ENCODE measurements around the gene FARP2.
"Not testable (repeated sequence)": the region's sequence is repeated elsewhere in the genome, so short reads cannot be mapped to it uniquely, and the experiment has no call there.

FARP2 gene

DNA sequence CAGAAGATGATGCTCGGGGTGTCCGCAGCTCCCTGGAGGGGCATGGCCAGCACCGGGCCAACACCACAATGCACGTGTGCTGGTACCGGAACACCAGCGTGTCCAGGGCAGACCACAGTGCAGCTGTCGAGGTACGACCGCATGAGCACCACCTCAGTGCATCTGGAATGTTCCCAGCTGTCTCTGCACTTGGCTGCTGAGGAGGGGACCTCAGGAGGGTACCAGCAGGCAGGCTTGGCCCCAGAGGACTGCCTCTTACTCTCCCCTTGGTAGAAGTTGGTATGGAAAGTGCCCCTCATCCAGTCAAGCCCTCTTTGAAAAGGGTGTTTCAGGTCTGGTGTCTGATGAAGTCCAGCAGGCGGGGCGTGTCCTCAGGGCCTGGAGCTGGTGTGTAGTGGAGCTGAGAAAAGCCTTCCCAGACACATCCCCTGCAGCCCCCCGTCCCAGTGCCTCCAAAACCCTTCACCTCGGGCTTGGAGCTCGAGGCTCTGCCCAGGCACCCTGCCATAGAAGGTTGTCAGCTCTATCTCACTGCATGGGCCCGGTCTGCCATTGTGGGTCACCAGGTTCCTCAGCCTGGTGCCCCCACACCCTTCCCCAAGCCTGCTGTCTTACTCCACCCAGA is 135.6 kb downstream of the FARP2 start:
- no peak for FAIRE-seq

DNA sequence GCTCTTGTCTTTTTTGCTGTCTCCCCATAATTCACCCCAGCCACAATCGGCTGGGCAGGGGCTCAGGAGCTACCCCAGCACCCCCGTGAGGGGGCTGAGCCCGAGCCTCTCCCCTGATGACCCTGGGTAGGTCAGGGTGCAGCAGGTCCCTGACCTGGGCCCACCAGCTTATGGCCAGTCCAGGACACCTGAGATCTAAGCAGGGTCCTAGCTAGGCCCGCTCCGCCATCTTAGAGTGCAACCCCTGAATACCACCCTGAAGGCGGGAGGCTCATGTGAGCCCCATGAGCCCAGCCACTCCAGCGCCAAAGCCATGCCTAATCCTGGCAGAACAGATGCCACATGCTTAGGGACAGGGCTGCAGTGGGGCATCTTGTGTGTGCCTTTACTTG is 136.1 kb downstream of the FARP2 start:
- FAIRE-seq, result no peak

DNA sequence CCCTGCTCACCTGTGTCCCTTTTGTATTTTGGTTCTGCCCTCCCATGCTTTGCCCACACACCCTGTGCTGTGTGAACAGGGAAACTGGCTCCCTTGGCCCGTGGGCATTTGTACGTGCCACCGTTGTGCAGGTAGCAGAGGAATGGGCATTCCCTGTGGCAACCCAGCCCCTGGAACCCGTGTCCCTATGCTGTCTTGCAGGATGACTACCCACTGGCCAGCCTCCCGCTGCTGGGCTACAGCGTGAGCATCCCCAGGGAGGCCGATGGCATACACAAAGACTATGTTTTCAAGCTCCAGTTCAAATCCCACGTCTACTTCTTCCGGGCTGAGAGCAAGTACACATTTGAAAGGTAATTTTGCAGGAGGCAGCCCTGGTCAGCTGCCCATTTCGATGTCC is 137.0 kb downstream of the FARP2 start:
- no peak for FAIRE-seq

DNA sequence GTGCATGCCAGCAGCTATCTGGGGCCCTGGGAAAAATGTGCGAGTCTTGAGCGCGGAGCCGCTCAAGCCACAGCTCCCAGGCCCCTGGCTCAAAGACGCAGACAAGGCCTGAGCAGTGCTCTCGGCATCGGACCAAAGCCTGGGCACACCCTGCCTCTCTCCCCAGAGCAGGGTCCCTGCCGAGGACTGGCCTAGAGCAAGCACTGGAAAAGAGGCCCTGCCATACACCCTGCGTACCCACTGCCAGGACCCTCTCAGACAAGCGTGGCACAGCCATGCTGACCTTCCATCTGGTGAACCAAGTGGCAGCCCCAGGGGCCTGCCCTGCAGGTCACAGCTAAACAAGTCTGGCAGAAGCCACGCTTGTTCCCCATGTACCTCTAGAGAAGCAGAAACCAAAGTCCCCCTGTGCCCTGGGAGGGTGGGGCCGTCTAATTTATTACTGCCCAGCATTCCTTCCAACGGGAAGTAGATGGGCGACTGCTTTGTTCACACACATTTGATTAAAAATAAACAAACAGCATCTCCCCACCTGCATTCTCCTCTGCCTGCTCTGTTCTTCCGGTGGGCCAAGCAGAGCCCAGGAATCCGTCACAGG is 138.3 kb downstream of the FARP2 start:
- no peak for FAIRE-seq

DNA sequence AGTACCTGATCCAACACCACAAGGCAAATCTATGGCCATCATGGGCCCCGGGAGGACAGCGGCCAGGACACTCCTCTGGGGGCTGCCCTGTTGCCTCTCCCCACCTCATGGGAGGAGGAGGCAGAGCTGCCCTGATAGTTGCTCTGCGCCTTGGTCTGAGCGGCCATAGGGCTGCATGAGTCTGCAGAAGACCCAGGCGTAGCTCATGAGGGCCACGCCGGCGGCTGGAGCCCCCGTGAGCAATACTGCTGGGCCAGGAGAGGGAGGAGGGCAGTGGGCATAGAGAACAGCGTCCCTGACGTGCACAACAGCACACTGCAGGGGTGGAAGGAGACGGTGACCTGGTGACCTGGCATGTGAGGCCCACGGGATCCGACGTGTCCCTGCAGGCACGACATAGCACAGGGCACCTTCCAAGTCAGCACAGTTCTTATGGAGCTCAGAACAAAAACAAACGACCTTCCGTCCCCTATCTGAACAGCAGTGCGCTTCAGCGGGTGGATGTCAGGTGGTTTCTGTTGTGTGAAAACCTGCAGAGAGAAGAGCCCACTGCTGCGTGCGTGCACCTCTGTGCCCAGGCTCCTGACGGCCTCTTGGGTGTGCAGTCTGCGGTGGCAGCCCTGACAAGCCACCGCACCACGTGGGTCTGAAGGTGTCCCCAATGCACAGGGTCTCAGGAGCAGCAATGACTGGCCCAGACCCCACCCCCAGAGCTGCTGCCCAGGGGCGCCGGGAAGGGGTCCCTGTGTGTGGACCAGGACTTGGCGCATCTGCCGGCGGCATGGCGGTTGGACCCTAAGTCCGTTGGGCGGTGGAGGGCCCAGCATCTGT is 139.3 kb downstream of the FARP2 start:
- FAIRE-seq, result no peak

DNA sequence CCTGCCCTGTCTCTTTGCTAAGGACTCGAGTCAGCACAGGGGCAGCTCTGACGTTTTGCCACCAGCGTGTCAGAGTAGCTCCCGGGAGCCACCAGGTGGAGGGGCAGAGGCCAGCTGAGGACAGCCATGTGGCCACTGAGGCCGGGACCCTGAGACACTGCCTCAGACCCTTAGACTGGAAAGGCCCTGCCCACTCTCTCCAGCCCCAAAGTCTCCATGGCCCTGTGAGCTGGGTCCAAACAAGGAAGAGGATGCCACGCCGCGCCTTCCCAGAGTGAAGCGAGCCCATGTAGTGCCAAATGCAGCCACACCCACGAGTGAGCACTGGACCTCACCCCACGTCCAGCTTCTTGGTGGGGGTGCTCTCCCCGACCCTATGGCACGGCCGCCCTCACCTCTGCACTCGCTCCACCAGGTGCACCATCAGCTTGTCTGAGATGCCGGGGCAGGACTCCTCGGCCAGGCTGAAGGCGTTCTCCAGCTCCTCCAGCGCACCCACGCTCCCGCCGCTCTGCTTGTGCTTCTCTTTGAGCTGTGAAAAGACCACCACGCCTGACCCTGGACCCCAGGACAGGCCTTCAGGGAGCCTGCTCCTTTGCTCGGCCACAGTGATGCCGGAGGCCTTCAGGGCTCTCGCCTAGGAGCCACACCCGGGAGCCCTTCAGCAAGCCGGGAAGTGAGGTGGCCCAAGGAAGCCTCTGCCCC is 140.1 kb downstream of the FARP2 start:
- FAIRE-seq, result no peak

DNA sequence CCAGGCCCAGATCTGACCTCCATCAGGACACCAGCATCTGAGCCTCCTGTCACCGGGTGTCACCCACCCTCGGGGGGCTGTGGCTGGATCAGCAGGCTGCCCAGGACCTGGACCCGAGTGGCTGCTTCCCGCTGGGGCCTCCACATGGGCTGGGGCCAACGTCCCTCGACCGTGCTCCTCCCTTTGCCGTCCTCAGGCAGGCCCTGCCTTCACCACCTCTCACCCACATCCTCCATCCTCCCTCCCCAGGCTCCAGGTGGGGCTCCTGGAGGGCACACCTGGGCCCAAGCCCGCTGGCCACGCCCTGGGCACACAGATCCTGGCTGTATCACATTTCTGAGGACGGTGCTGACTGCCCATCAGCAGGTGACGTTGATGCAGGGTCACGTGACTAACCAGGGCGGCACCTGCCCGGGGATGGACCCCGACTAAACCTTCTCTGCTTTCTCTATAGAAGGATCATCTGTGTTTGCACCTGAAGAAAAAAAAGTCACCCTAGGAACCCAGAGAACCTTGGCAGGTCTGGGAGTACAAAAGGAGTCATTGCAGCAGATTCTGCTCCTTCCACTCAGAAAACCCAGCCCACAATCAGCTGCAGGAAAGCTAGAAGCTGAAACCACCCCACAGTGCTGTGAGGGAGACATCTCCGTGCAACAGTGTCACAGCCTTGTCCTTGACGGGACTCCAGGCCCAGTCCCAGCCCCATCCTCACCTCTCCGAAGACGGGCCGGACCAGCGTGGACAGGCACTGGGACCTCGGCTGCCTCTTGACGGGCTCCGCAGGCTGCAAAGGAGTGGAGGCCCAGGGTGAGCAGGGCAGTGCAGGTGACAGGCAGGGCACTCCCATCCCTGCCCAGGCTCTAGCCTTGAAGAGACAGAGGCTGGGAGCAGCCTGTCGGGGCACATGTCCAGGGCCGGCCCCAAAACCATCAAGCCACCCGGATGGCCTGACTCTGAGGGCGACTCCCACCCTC is 141.1 kb downstream of the FARP2 start:
- no peak for FAIRE-seq

DNA sequence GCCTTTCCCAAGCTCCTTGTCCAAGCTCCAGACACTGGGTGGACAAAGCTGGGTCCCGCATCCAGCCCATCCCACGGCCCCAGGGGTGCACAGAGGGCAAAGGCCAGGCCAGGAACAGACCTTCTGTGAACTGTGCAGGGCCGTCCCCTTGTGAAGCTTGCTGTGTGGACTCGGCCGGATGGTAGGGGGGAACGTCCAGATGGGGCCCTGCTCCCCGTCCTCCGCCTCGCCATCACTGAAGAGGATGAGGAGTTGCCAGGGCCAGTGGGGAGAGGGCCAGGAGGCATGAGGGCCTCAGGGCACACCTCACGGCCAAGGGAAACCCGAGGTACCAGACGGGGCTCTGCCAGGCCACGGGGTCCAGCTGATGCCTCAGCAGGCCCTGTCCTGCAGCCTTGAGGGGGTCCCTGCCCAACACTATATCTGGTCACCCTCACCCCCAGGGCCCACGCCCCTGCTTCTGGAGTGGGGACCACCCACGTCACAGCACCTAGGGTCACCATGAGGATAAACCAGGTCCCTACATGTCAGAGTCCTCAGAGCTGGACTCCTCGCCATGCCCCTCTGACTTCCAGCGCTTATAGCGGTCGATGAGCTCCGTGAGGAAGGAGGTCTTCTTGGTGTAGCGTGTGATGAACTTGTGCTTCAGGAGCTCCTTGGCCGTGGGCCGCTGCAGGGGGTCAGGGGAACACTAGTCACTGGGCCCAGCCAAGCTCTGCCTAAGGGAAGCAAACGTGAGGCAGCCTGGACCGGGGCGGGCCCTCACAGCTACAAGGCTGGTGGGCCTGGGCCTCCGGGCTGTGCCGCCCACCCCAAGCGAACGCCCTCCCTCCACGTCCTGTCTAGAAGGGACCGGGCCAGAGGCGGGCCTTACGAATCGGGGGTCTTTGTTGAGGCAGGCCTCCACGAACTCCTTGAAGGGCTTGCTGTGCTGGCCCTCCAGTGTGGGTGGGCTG is 142.3 kb downstream of the FARP2 start:
- no peak for FAIRE-seq

DNA sequence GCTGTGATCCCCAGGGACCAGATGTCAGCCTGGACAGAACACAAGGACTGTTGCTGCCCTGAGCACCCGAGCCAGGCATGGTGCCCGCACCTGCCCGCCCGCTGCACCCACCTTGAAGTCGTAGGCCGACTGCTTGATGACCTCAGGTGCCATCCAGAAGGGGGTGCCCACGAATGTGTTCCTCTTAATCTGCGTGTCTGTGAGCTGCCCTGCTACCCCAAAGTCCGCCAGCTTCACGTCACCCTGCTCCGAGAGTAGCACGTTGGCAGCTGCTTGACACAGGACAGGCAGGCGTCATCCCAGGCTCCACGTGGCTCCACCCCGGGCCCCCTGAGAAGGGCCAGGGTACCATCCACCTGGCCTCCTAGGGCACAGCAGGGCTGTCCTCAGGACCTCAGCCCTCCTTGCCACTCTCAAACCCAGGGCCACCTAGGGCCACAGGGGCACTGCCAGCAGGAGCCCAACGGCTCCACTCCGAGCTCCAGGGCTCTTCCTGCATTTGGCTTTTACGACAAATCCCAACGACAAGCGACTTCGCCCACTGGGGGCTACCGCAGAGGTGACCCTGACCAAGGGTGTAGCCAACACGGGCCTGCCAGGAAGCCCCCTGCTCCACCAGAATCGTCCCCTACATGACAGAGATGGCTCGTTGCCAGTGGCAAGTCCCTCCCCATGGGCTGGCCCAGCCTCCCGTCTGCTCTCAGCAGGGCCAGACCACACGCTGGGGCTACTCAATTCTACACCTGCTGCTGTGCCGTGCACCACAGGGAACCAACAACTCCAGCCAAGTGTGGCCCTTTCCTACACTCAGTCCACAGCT is 143.3 kb downstream of the FARP2 start:
- no peak for FAIRE-seq

DNA sequence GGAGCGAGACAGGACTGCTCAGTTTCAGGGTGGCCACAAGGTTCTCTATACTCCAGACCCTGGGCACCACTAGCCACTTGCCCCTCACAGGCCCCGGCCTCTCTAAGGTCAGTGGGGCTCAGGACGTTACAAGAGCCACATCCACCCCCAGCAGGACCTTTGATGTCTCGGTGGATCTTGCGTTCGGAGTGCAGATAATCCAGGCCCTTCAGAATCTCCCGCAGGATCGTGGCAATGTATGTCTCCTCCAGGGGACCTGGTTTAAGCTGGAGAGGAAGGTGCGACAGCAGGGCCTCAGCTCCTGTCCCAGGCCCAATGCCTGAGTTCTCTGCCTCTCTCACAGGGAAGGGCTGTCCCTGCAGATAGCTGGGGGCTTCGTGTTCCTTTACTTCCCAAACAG is 143.9 kb downstream of the FARP2 start:
- no peak for FAIRE-seq

DNA sequence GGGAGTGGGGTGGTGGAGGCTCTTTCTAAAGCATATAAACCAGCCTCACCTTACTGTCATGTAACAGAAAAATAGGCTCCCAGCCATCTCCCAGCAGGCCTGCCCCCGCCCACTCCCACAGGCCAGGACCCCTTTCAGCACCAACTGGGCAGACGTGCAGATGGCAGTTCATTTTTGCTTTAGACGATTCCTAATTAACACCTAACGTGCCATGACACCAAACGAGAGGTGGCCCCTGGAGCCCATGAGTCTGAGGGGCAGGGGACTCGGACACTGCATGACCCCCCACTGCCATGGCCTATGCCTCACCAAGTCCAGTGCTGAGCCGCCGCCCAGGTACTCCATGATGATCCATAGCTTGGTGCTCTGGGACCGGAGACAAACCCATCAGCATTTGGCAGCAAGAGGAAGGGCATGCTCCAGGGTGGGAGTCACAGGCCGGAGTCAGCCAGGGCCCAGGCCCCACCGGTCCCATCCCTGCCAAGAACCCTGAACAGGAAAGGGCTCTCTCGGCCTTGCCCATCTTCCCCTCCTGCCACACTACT is 144.4 kb downstream of the FARP2 start:
- FAIRE-seq, result no peak

DNA sequence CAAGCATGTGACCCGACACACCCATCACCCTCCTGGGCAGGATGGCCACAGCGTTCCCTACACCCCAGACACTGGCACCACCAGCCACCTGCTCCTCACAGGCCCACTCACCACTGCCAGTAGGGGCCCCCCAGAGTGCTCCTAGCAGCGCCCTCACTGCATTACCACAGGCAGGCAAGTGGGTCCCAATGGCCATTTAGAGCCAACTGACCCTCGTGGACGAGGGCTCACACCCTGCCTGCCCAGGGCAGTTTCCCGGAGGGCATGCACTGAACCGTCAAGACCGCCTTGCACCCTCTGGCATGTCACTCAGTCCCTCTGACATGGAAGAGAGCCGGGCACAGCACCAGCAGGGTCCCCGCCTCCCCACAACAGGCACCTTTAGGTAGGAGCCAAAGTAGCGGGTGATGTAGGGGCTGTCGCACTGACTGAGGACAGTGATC is 145.0 kb downstream of the FARP2 start:
- no peak for FAIRE-seq

DNA sequence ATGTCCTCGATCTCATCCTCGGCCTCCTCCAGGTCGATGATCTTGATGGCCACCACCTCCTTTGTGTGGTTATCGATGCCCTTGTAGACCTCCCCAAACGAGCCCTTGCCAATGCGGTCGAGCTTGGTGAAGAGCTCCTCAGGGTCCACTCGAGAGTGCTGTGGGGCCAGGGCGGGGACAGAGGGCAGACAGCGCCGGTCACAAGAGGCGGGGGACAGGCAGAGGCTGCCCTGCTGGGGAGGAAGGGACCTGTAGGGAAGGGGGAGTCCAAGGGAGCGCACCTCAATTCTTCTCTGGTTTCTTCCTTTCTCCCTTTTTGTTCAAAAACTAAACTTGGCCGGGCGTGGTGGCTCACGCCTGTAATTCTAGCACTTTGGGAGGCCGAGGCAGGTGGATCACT is 145.5 kb downstream of the FARP2 start:
- no peak for FAIRE-seq

DNA sequence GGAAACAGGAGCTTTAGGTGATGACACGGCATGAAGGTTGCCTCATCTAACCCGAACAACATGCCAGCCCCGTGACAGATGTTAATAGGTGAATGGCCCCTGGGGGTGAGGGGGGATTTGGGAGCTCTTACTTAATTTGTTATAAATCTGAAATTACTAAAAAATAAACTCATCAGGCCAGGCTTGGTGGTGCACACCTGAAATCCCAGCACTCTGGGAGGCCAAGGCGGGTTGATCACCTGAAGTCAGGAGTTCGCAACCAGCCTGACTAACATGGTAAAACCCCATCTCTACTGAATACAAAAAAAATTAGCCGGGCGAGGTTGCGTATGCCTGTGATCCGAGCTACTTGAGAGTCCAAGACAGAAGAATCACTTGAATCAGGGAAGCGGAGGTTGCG is 146.2 kb downstream of the FARP2 start:
- FAIRE-seq, result no peak

DNA sequence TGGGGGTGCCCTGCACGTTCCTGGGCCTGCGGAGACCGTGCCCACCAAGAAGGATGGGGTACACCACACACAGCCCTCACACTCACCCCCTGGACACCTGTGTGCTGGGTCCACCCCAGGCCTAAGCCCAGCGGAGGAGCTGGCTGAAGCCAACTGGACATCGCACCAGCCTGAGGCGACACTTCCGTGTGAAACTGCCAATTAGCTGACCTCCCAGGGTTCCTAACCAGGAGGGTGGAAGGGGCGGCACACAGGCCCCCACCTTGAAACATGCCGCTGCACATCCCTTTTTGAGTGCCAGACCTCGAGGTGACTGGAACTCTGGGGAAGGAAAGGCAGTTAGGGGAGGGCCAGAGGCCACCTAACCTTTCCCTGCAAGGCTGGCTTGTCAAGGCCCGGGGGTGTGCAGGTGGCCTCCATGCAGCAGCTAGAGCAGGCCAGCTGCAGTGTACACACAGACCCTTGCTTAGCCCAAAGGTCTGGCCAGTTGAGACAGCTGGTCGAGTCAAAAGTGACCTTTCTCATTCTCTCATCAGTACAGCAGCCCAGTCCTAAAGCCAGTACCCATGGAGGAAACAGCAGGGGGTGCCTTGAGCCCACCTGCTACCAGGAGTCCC is 147.8 kb downstream of the FARP2 start:
- FAIRE-seq, result no peak

DNA sequence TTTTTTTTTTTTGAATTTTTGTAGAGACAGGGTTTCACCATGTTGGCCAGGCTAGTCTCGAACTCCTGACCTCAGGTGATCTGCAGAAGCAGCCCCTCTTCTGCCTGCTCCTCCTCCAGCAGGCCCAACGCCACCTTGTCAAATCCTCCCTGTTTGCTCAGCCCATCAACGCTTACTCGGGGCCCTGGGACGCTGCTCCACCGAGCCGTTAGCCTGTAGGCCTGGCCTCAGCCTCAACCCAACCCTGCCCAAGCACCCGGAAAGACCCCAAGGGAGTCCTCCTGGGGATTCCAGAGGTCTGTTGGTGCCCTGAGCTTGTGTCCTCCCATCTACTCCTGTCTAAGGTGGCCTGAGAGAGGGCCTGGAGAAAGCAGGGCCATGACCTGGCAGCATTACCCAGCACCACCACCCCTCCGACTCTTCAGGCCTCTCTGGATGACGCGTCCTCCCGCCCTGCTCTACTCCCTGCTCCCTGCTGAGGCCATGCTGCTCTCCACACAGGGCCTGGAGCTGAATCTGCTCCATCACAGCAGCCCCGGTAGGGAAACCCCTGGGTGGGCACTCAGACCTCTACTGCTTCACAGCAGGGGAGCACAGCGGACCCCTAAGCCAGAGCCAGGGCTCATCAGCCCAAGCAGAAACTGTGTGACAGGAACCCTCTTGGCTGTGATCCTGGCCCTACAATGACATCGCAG is 149.1 kb downstream of the FARP2 start:
- no peak for FAIRE-seq

DNA sequence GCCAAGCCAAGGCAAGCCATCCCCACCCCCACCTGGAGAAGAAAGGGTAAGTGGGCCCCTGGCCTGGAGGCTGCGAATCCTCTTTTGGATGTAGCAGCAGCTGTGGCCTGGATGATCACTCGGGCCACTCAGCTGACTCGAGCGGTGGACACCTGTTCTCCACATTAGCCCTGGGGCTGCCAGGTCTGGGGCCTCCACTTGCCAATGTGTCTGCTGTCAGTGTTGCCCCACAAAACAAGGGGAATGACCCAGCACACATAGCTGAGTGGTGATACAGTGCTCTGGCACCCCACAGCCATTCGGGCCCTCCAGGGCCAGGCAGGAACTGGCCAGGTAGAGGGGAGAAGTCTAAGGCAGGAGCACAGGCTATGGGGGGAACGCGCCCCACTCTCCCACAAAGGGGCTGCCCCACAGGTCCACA is 149.7 kb downstream of the FARP2 start:
- FAIRE-seq, result no peak

DNA sequence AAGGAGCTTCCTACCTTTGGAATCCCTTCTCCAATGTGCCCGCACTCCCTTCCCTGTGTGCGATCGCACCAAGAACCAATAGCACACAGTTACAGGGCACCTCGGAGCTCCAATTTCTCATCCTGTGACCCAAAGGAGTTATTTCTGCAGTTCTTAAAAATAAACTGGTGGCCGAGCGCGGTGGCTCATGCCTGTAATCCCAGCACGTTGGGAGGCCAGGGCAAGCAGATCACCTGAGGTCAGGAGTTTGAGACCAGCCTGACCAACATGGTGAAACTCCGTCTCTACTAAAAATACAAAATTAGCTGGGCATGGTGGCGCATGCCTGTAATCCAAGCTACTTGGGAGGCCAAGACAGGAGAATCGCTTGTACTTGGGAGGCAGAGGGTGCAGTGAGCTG is 150.2 kb downstream of the FARP2 start:
- FAIRE-seq, result not testable (repeated sequence)

Measured in islet of Langerhans (tissue), 1 donor.